NCI-H2171 (cell line): ENCODE data around the gene RTP3.
"Not testable (repeated sequence)": the region's sequence is repeated elsewhere in the genome, so short reads cannot be mapped to it uniquely, and the experiment has no call there.

Source experiments
- DNase-seq: peaks from one replicate; lab custom pipeline; 2025; lab: John Stamatoyannopoulos, UW

The RTP3 gene

DNA sequence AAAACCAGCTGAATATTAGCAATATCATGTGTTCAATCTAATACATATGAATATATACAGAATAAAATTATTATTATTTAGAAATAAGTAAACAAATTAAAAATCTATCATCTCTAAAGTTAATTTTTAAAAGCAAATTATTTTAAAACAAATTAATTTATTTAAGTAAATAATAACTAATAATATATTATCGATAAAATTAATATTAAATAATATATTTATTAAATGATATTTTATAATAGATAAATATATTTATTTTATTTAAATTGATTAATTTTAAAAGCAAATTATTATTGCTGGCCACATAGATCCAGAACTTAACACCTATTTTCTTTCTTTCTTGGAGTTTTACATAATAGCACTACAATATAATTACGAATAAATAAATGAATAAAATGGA is 22.2 kb downstream of the RTP3 start:
- DNase-seq, result no peak

DNA sequence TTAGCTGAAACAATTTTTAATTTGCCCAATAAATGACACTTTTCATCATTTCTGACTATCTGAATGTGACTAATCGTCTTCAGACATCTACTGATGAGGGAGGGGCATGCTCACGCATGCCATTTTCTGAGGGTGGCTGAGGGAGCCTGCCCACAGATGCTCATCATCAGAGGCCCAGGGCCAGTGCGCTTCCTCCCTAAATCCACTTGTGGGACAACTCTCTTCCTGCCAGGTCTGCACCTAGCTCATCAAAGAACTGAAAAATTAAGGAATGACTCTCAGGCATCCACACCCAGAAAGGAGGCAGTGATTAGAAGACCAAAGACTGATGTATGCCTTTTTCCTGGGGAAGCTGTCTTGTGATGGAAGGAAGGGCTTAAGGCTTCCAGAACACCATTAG is 22.8 kb downstream of the RTP3 start:
- DNase-seq, result no peak

DNA sequence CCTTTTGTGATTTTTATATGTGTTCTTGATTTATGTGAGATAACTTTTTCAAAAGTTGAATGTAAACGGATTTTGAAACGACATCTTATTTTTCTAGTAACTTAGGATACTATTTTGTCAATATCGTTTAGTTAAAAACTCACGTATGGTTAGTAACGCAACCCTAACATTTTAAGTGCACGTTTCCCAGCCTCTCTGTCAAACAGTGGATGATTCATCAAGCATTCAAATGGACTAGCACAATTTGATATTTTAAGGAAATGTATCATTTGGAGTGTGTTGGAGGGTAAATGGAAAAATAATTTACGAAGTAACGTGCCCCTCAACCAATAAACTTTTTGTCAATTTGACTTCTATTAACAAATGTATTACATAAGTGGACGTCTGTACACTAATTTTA is 23.3 kb downstream of the RTP3 start:
- DNase-seq, result no peak

DNA sequence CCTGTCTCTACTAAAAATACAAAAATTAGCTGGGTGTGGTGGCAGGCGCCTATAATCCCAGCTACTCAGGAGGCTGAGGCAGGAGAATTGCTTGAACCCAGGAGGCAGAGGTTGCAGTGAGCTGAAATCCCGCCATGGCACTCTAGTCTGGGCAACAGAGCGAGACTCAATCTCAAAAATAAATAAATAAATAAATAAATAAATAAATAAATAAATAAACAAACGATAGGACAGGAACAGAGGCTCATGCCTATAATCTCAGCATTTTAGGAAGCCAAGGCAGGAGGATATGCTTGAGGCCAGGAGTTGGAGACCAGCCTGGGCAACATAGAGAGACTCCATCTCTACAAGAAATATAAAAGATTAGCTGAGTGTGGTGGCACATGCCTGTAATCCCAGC is 24.4 kb downstream of the RTP3 start:
- not testable (repeated sequence) for DNase-seq

DNA sequence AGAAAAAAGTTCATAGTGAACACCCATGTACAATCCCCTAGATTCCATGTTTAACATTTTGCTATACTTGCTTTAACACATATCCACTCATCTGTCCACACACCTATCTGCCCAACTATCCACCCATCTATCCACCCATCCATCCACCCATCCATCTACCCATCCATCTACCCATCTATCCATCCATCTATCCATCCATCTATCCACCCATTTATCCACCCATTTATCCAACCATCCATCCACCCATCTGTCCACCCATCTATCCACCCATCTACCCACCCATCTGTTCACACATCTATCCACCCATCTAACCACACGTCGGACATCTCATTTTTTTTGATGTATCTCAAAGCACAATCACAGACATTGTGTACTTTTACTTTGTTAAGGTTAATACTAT is 25.8 kb downstream of the RTP3 start:
- DNase-seq, result no peak

DNA sequence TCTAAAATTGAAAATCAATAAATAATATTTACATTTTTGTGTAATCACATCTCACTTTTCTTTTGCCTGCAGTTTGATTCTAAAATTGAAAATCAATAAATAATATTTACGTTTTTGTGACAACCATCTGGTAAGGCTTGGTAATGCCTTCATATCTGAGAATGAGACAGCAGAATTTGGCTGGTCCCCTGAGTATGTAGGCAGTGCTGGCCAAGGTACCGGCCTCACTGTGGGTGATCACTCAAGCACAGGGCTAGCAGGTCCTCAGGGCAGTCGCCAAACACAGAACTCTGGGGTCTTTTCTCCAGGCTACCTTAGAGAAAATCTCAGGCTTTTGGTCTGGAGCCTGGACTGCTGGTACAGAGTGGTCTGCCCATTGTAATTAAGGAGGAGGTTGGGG is 26.2 kb downstream of the RTP3 start:
- DNase-seq, result no peak

DNA sequence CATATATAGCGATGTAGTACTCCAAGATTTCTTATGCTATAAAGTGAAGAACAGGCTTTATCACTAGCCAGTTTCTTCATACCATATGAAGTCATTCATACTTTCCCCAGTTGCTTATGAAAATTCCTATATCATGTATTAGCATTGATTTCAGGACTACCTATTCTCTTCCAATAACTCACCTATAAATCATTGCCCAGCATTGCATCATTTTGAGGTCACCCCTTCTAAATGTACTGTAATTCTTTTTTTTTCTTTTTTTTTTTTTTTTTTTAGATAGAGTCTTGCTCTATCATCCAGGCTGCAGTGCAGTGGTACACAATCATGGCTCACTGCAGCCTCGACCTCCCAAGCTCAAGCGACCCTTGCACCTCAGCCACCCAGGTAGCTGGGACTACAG is 27.1 kb downstream of the RTP3 start:
- no peak for DNase-seq

DNA sequence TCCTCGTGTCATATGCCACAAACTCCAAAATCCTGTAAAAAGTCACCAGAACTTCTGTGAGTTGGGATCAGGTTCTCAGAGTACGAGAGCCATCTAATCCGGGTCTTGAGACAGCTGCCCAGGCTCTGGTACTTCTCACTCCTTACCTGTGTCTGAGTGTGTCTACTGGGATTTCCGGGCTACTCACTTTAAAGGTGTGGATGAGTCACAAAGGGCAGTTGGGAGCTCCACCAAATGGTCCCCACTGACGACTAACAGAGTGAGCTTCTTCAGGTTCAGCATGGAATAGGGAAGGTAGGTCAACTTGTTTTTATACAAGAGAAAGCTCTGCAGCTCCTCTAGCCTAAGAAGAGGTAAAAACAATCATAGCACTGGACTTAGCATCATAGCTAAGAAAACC is 29.5 kb downstream of the RTP3 start:
- no peak for DNase-seq

DNA sequence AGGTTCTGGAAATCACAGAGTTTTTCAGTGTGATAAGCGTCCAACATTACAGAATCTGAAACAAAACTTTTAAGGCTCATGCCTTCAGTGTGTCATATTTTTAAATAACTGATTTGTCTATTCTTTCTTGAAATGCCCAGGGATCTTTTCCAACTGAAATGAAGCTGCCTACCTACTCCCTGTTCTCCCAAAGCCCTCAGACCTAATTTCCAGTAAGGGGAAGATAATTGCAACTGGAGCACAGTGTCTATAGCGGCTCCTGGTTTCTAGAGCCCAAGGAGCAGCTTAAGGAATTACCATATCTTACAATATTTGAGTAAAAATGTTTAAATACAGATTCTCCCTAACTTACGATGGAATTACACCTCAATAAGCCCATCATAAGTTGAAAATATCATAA is 35.3 kb downstream of the RTP3 start:
- no peak for DNase-seq

DNA sequence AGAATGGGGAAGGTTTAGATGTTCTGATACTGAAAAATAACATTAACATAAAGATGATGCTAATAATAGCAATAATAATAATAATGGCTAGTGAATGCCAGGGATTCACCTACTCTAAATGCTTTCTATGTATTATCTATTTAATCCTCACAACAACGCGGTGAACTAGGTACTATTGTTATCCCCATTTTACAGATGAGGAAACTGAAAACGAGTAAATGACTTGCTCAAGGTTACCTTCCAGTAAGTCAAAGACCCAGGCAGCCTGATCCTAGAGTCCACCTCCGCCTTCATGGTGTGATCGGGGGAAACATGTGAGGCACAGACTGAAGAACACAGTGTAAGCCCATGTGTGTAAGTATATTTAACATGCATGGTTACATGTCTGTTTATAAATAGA is 38.0 kb downstream of the RTP3 start:
- no peak for DNase-seq

DNA sequence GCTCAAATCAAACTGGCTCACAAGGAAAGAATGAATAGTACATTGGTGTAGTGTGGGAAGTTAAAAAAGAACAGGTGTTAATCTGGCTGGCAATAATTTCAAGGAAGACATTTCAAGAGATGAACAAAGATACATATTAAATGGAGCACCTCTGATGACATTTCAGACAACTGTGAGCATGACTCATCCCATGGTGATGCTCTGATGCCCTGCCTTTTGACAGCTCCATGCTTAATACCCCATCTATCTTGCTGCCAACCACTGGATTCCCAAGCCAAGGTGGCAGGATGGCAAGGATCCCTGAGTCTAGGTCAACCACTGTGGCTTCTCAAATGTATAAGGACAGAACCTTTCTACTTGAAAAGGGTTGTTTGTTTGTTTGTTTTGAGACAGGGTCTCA is 39.0 kb downstream of the RTP3 start:
- no peak for DNase-seq

DNA sequence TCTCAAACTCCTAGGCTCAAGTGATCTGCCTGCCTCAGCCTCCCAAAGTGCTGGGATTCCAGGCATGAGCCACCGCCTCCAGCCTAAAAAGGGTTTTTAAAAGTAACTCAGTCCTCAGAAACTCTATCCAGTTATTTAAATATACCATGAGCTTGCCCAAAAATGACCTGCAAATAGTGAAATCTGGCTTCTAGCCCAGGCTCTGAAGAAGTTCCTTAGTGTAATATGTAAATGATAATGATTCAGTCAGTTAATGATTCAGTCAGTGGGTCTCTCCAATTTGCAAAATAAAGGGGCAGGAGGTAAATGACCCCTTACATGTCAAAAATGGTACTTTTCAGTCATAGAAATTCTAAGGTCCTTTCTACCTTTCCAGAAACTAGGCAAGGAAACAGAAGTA is 39.5 kb downstream of the RTP3 start:
- DNase-seq, result no peak

DNA sequence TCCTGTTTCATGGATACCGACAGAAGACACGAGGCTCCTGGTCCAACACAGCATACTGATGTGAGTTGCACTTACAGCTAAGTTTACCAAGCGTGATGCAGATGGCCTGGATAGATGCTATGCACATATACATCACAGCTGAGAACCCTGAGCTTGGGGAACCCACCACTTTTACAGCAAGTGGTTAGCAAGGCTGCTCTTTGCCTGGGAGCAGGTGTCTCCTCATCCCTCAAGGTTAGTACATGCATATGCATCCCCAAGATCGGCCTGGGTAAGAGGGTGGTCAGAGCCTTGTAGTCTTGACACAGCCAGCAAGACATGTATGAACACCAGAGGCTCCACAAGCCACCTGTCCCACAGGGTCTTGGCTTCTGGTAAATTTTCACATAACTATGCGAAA is 40.0 kb downstream of the RTP3 start:
- DNase-seq, result no peak

DNA sequence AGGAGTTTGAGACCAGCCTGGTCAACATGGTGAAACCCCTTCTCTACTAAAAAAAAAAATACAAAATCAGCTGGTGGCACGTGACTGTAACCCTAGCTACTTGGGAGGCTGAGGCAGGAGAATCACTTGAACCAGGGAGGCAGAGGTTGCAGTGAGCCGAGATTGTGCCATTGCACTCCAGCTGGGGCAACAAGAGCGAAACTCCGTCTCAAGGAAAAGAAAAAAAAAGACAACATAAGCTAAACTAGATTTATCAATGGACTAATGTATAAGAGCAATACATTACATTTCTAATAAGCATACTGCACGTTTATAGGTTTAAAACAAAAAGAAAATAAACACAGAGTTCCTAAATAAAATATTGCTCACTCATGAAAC is 40.6 kb downstream of the RTP3 start:
- DNase-seq, result not testable (repeated sequence)

DNA sequence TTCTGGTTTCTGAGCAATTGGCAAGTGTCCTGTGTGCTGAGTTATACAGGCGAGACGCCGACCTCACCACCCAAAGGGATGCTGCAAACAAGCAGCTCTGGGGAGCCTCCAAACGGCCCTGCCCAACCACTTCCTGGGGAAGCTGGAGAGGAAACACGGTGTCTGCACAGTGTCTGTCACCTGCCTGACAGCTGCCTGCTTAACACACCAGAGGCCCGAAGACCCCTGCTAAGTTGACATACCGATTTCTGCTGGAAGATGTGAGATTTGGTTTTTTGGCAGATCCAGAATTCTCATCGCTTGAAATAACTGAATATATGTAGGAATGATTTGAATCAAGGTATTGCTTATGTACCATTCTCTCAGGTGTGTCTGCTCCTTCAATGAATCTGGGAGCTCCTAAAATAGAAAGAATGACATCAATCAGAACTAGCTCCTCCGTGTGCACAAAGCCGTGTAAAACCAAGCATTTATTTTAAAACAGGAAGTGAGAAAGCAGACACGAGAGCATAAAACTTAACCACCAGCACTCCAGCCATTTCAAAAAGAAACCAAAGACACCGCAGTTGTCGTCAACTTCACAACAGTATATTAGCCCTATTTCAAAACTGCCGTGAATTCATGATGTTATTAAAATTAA is 41.1 kb downstream of the RTP3 start:
- no peak for DNase-seq

DNA sequence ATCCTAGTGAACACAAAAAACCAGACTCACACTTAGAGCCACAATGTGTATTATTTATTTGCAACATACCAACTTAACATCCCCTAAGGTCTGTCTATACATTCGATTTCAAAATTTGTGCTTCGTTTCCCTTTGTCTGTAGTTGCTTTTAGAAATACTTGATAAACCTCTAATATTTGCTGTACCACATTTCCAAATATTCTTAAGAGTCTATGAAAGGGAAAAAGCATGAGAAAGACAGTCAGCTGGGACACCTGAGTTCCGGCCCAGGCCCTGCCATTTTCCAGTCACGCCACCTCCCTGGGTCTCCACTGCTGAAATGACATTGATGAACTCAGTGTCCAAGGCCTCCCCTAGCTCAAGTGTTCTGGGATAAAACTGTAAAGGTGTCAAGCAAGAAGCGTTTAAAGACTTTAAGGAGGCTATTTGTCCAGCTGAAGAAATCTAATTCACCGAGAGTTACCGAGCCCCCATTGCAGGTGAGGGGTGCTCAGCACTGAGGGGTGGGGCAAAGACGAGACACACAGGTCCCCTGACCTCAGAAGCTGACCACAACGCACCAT is 41.7 kb downstream of the RTP3 start:
- no peak for DNase-seq

DNA sequence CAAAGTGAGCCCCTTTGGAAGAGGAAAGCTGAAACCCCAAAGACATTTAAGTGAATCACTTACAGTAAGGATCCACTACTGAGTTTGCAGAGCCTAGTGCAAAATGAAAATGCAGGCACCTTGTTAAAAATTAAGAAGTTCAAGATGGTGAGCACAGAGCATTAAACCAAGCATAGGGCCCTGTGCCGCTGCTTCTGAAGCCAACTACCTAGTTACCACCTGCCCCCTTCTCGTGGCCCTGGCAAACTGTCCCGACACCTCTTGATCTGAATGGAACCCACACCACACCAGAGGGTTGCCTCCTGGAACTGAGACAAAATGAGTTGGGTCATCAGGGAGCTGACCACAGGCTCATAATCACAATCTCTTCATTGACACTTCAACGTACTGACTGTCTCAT is 42.8 kb downstream of the RTP3 start:
- no peak for DNase-seq

DNA sequence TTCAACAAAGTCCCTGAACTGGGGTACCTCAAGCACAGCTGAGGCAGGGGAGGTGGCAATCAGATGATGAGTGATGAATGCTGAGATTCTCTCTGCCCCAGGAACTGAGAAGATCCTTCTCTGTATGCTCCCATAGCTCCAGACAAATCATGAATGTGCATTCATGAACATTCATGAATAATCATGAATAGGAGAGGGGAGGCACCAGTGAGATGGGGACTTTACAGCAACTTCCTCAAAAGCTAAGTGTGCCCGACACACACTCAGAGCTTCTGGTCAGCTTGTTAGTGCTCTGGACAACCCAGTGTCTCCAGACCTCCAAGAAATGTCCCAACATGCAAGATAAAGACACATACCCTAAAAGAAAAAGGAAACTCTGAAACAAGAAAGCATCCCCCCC is 44.1 kb downstream of the RTP3 start:
- DNase-seq, result no peak

DNA sequence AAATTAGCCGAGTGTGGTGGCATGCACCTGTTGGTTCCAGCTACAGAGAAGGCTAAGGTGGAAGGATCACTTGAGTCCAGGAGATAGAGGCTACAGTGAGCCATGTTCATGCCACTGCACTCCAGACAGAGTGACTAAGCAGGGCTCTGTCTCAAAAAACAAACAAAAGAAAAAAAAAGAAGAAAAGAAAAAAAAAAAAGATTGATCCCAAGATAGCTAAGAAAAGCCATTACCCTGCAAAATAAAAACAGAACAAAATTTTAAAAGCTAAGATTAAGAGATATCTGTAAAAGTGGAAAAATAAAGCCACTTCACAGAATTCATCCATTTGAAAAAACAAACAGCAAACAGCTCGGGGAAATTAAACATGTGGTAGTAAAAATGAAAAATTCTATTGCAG is 44.6 kb downstream of the RTP3 start:
- no peak for DNase-seq

DNA sequence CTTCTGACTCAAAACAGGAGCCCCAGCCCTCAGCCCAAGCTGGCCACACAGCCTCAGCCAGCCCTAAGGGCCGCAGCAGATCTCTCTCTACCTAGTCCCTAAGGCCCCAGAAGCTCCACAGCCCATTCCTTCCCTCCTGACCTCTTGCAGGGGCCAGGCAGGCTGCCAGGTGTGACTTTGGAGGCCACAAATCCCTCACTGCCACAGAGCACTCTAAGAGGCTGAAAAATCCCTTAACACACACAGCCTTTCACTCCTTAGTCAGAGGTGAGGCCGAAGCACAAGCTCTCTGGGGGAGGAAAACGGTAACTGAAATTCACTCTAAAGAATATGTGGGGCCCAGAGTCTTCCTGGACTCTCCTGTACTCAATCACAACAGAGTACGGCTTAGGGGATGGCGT is 45.0 kb downstream of the RTP3 start:
- no peak for DNase-seq

DNA sequence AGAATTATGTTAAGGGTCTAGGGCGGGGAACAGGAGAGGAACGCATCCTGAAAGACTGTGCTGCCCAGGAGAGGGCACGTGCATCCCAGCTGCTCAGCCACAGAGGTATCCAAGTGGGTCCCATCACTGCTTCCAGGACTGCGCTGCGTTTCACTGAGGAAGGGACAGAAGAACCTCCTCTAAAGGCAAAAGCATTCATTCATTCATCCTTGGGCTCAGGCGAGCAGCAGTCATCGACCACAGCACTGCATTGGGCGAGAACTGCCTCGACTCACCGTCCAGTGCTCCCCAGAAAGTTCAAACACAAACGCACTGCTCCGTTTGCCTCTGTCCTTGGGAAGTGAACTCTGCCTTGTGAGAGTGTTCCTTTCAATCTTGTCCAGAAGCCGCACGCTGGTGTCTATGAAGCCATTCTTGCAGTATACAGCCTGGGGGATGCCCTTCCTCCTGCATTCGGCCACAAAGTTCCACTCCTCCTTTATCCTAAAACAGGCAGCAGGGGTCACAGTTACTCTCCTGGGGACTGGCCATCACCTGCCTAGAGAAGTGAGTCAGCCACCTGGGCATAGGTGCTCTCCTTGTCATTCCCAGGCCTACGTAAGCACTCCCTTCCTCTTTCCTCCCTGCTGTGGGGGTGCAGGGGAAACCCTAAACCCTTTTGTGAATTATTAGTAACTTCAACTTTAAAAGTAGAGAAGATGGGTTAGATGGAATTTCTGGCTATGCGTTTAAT is 47.2 kb downstream of the RTP3 start:
- no peak for DNase-seq

DNA sequence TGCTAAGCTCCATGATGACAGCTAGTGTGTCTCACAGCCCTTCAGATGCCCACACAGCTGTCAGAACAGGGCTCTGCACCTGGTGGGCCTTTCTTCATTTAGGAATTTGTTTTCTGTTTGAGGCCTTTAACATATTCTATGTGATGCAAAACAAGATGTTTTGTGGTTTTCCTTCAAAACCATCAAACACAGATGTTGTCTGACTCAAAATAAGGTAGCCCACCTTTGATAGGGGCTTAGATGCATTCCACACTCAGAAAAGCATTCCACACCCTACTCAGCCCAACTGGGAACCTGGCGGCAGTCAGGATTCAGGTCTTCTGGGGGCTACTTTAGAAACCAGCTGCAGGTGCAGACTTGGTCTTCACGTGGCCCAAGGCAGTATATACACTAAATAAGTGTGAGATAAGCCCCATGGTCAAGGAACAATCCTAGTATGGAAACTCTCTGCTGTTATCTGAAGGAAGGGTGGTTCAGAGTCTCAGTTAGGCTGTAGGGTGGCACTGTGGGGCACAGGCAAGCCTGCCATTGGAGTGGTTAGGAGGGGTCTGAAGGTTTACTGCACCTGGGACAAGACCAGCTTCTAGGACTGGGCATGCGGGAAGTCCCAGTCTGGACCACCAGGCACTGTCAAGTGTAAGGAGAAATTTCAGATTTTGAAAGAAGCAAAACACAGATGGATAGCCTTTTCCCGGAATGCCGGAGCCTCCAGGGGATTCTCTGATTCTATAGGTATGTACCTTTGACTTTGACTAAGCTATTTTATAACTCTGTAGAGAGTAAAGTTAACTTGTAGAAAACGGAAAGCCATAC is 48.2 kb downstream of the RTP3 start:
- DNase-seq, result no peak

DNA sequence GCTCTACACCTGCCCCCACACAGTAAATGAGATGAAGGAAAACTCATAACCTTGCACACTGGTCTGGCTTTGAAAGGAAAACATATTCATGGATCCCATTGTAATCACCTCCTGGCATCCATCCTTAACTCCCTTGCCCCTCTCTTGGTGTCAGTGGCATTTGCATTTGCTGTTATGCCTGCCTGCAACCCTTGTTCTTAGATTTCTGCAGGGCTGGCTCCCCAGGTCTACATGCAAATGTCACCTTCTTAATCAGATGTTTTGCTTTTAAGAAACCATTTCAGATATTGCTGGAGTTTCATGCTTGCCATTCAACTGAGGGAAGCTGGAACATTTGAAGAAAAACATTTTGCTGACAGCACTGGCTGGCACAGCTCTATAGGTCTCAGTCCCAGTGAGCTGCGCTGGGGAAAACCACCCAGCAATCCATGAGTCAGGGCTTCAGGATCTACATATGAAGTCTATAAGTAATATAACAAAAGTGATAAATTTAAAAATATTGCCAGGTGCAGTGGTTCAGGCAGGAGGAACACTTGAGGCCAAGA is 49.2 kb downstream of the RTP3 start:
- no peak for DNase-seq
